Activated CD8-positive, alpha-beta T cell treated with anti-CD3 and anti-CD28 coated beads for 36 hours (primary cell): ENCODE data around the gene TNNI2. TPM values are rescaled to one million over a fixed set of nuclear protein-coding genes. Genes with fewer than 3 reads are reported as not detected.
A peak's percentile ranks its signal among the peaks of the same experiment; 100 is the strongest.

ENCODE experiments used
- ATAC-seq: fragments of 200-7000 bp; cut with Tn5 transposase; one replicate; pipeline ENCODE4 v1.10.0; 2021; ENCODE audit warnings: mild to moderate bottlenecking, moderate library complexity
- CTCF ChIA-PET: fragments of 350-600 bp; sonication (Branson Sonifier 250); formaldehyde crosslinking; loops from one replicate; lab custom pipeline; 2021; ENCODE audit warnings: antibody characterized with exemption; lab: Charles Lee
- POLR2A ChIA-PET: fragments of 350-600 bp; sonication (Branson Sonifier 250); formaldehyde crosslinking; loops from one replicate; lab custom pipeline; 2021; ENCODE audit warnings: antibody characterized with exemption; lab: Charles Lee
- DNase-seq: peaks from one replicate; pipeline ENCODE4 v3.0.0-alpha.2; 2020
- H3K27ac Mint-ChIP-seq: one replicate; pipeline ENCODE4 v1.8.0; 2021; ENCODE audit warnings: mild to moderate bottlenecking, mixed read lengths
- H3K27me3 Mint-ChIP-seq: one replicate; pipeline ENCODE4 v1.8.0; 2021; ENCODE audit warnings: mixed read lengths
- H3K36me3 Mint-ChIP-seq: one replicate; pipeline ENCODE4 v1.8.0; 2021; ENCODE audit warnings: low read depth, mixed read lengths
- H3K4me1 Mint-ChIP-seq: one replicate; pipeline ENCODE4 v1.8.0; 2021; ENCODE audit warnings: low read depth, mixed read lengths
- H3K4me3 Mint-ChIP-seq: one replicate; pipeline ENCODE4 v1.8.0; 2021; ENCODE audit warnings: mild to moderate bottlenecking, moderate library complexity, mixed read lengths
- H3K9me3 Mint-ChIP-seq: one replicate; pipeline ENCODE4 v1.8.0; 2021; ENCODE audit warnings: mixed read lengths
- CTCF ChIP-seq: fragments of 200-600 bp; IDR thresholded peaks from one replicate; pipeline ENCODE4 v1.8.0; 2022; ENCODE audit warnings: antibody characterized with exemption, mild to moderate bottlenecking
- intact Hi-C: fragments of 100-400 bp; cut with micrococcal nuclease; formaldehyde crosslinking; loops from one replicate; pipeline ENCODE4 v1.10.0; 2022
- total RNA-seq, 2 experiments: library from RNA; stranded (reverse); gene quantifications; one replicate each; pipeline ENCODE4 v1.2.3, GENCODE V29; 2021

Gene TNNI2
- total RNA-seq, 2 experiments from 2014 or later = 0.92 TPM; not detected in 1

GRCh38 chr11:1847926-1848639 lies 9.3 kb downstream of the TNNI2 start:
- intact Hi-C loops = no loop called here
- Mint-ChIP-seq H3K4me1 (peaks cover 78% of the 10 kb centered on the region), H3K4me3 (no peak overlapping the region), H3K27ac (peak overlapping the region; percentile 32), H3K9me3 (no peaks in the 10 kb centered on the region), H3K27me3 (no peaks in the 10 kb centered on the region), H3K36me3 (peaks cover 3% of the 10 kb centered on the region)
- POLR2A ChIA-PET = interaction anchor here (0.8 to 1.4 kb wide), 3 partner anchors 10 to 42 kb away, joined by 3 to 5 read pairs (median 3); no protein-coding TSS in a partner anchor
- TF ChIP-seq CTCF = no peak
- DNase-seq = no peak
- CTCF ChIA-PET = interaction anchor here (0.7 to 5.5 kb wide), 5 partner anchors 16 to 155 kb away, joined by 3 to 26 read pairs (median 10); no protein-coding TSS in a partner anchor
- ATAC-seq = no peak

- DNase-seq = no peak
- H3K4me1 Mint-ChIP-seq = peaks cover 71% of the 10 kb centered on the region
- H3K9me3 Mint-ChIP-seq = no peaks in the 10 kb centered on the region
- H3K4me3 Mint-ChIP-seq = no peak overlapping the region
- POLR2A ChIA-PET = interaction anchor here (0.9 to 7.5 kb wide), 4 partner anchors 21 to 41 kb away, joined by 3 to 81 read pairs (median 4); partner anchors contain the start of gene PRR33
- H3K36me3 Mint-ChIP-seq = peaks cover 6% of the 10 kb centered on the region
- H3K27me3 Mint-ChIP-seq = no peaks in the 10 kb centered on the region
- ATAC-seq = no peak
- H3K27ac Mint-ChIP-seq = peak overlapping the region; percentile 66
- intact Hi-C loops = no loop called here
- no peak for TF ChIP-seq CTCF
- CTCF ChIA-PET = interaction anchor here (1.9 to 5.5 kb wide), 5 partner anchors 16 to 155 kb away, joined by 8 to 32 read pairs (median 14); no protein-coding TSS in a partner anchor
These were observed 10.1 kb downstream of the TNNI2 start for GRCh38 chr11:1848640-1849430.

- H3K9me3 Mint-ChIP-seq = no peaks in the 10 kb centered on the region
- no peaks in the 10 kb centered on the region for H3K27me3 Mint-ChIP-seq
- H3K36me3 Mint-ChIP-seq = peaks cover 11% of the 10 kb centered on the region
- intact Hi-C loops = no loop called here
- TF ChIP-seq CTCF = no peak
- DNase-seq (no peak), ATAC-seq (no peak)
- H3K4me1 Mint-ChIP-seq = peaks cover 59% of the 10 kb centered on the region
- H3K27ac Mint-ChIP-seq = peak overlapping the region; percentile 95
- peak overlapping the region; percentile 86 for H3K4me3 Mint-ChIP-seq
- POLR2A ChIA-PET = interaction anchor here (0.7 to 7.5 kb wide), 6 partner anchors 11 to 99 kb away, joined by 3 to 81 read pairs (median 8); partner anchors contain the start of gene PRR33
- CTCF ChIA-PET = interaction anchor here (0.9 to 5.2 kb wide), 11 partner anchors 13 to 300 kb away, joined by 3 to 32 read pairs (median 6); partner anchors contain the start of genes PRR33 and TNNI2
These were observed 12.8 kb downstream of the TNNI2 start for GRCh38 chr11:1851468-1852180.

- H3K4me3 Mint-ChIP-seq = peak overlapping the region; percentile 86
- DNase-seq (no peak), ATAC-seq (peak; percentile 0)
- peaks cover 11% of the 10 kb centered on the region for H3K36me3 Mint-ChIP-seq
- H3K4me1 Mint-ChIP-seq = peaks cover 55% of the 10 kb centered on the region
- no peaks in the 10 kb centered on the region for H3K27me3 Mint-ChIP-seq
- intact Hi-C loops = no loop called here
- peak overlapping the region; percentile 95 for H3K27ac Mint-ChIP-seq
- no peaks in the 10 kb centered on the region for H3K9me3 Mint-ChIP-seq
- ChIA-PET POLR2A (interaction anchor here (0.5 to 7.5 kb wide), 10 partner anchors 10 to 1118 kb away, joined by 3 to 81 read pairs (median 5); partner anchors contain the start of gene PRR33), CTCF (interaction anchor here (1.0 to 5.2 kb wide), 10 partner anchors 13 to 96 kb away, joined by 3 to 32 read pairs (median 4); partner anchors contain the start of gene TNNI2)
- no peak for TF ChIP-seq CTCF
These were observed 13.6 kb downstream of the TNNI2 start for GRCh38 chr11:1852271-1852876.
